Right atrium auricular region (tissue), 2 donors: Measurements from ENCODE around the gene ZNF219. TPM values are rescaled to one million over a fixed set of nuclear protein-coding genes. Genes with fewer than 3 reads are reported as not detected.

Experiments
- DNase-seq: peaks from one replicate; pipeline ENCODE4 v3.0.0-alpha.2; 2019; ENCODE audit warnings: low spot score
- H3K27ac ChIP-seq, 2 donors: fragments of 200-600 bp; sonication (generic); 1 replicate in 1 of 2; 2 replicates in 1 of 2; pipeline ENCODE4 v1.5.1; 2016 to 2019
- H3K27me3 ChIP-seq, 2 donors: fragments of 200-600 bp; sonication (generic); one replicate each; pipeline versions ENCODE4 v1.5.1 to v1.6.0; 2017 to 2019
- H3K36me3 ChIP-seq: fragments of 200-600 bp; sonication (generic); one replicate; pipeline ENCODE4 v1.5.1; 2016
- H3K4me1 ChIP-seq, 2 donors: fragments of 200-600 bp; sonication (generic); one replicate each; pipeline versions ENCODE4 v1.5.1 to v1.6.0; 2017 to 2019
- H3K4me3 ChIP-seq, 2 donors: fragments of 200-600 bp; sonication (generic); 1 replicate in 1 of 2; 2 replicates in 1 of 2; pipeline ENCODE4 v1.5.1; 2017 to 2019; ENCODE audit warnings: mild to moderate bottlenecking in 1 of 2, moderate library complexity in 1 of 2
- H3K9me3 ChIP-seq, 2 donors: fragments of 200-600 bp; sonication (generic); one replicate each; pipeline ENCODE4 v1.5.1; 2019
- CTCF ChIP-seq, 2 donors: fragments of 200-600 bp; sonication (generic); IDR thresholded peaks; one replicate each; pipeline ENCODE4 v1.5.1; 2019; ENCODE audit warnings: antibody characterized with exemption in 2 of 2
- total RNA-seq, 2 donors: library from RNA; depleted of rRNA; stranded (reverse); fragments of >200 nt; gene quantifications; one replicate each; pipeline ENCODE4 v1.1.0, GENCODE V29; 2016

The ZNF219 gene
- total RNA-seq, 2 donors from 2014 or later: 49.7 to 66.6 TPM

GRCh38 chr14:21072031-21072473, 26.4 kb downstream of the ZNF219 start:
- peak overlapping the region; percentile 64 to 83 for H3K4me3 ChIP-seq
- H3K27me3 ChIP-seq: no peaks in the 10 kb centered on the region
- no peak for TF ChIP-seq CTCF (IDR thresholded peaks at IDR 0.05)
- H3K36me3 ChIP-seq: peaks cover 17% of the 10 kb centered on the region
- H3K9me3 ChIP-seq: no peaks in the 10 kb centered on the region
- peak overlapping the region; percentile 88 to 90 for H3K27ac ChIP-seq
- peak; percentile 78 for DNase-seq
- peaks cover 0 to 41% of the 10 kb centered on the region in 2 donors for H3K4me1 ChIP-seq

GRCh38 chr14:21071225-21072030, 27.0 kb downstream of the ZNF219 start:
- TF ChIP-seq CTCF (IDR thresholded peaks at IDR 0.05): no peak
- H3K27me3 ChIP-seq: no peaks in the 10 kb centered on the region
- H3K27ac ChIP-seq: peak overlapping the region; percentile 88 to 90
- peaks cover 11% of the 10 kb centered on the region for H3K36me3 ChIP-seq
- peaks cover 0 to 41% of the 10 kb centered on the region in 2 donors for H3K4me1 ChIP-seq
- no peaks in the 10 kb centered on the region for H3K9me3 ChIP-seq
- peak; percentile 89 for DNase-seq
- H3K4me3 ChIP-seq: peak overlapping the region; percentile 64 to 83

DNA sequence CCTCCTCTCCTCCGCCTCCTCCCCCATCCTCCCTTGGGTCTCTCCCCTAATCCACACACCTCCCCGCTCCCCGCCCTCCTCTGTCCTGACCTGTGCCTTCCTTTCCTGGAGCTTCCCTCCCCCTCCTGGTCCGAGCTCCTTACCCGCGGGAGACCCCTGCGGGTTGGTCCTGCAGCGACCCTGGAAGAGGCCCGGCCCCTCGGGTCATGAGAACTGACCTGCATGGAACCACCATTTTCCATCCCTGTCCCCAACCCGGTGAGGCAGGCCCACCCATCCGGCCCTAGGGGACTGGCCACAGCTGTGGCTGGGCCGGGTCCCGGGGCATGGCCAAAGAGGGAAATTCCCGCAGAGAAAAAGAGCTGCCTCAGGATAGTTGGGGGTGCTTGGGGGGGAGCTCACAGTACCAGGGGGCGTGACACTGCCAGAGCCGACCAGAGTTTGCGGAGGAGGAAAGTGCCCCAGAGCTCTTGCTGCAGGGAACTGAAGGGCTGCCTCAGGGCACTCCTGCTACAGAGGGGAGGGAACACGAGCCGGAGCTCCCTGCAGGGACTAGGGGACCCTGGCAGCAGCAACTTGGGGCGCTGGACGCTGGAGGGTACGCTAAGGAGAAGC, 27.7 kb downstream of the ZNF219 start:
- Histone ChIP-seq H3K27me3 (no peaks in the 10 kb centered on the region), H3K4me1 (peaks cover 0 to 41% of the 10 kb centered on the region in 2 donors), H3K27ac (peak overlapping the region; percentile 88 to 90), H3K36me3 (peaks cover 4% of the 10 kb centered on the region), H3K9me3 (no peaks in the 10 kb centered on the region), H3K4me3 (peak overlapping the region; percentile 64 to 83)
- no peak for DNase-seq
- no peak for TF ChIP-seq CTCF (IDR thresholded peaks at IDR 0.05)

DNA sequence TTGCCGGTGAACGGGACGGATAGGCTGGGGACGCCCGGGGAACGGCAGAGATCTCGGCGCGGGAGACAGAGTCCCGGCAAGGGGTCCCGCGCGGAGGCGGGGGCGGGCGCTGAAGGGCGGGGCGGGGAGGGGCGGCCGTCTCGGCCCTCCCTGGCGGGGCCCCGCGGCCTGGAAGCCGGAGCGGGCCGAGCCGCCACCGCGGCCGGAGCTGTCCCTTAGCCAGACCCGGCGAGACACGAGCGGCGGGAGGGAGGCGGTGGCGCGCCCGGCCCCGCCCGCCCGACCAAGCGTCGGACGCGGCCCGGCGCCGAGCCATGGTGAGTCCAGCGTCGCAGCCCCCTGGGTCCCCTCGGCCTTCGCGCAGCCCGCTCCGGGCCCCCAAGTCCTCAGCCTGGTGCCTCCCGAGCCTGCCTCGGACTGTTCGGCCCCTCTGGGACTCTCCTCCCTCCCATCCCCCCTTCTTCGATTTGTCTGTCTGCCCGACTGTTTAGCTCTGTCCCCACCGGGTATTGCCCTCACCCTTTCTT, 28.3 kb downstream of the ZNF219 start, which contains the start of gene ARHGEF40:
ARHGEF40 (plus strand) TSS at position 222 of the 527 bp plus-strand sequence; CDS start at position 315, 93 bp downstream.
- no peak for TF ChIP-seq CTCF (IDR thresholded peaks at IDR 0.05)
- H3K4me3 ChIP-seq: peak within 1 kb of the TSS; percentile 64 to 83
- H3K9me3 ChIP-seq: no peaks in the 10 kb centered on the region
- H3K27ac ChIP-seq: peak within 1 kb of the TSS; percentile 88 to 90
- peaks cover 0 to 41% of the 10 kb centered on the region in 2 donors for H3K4me1 ChIP-seq
- DNase-seq: no peak
- no peaks in the 10 kb centered on the region for H3K27me3 ChIP-seq
- H3K36me3 ChIP-seq: no peaks in the 10 kb centered on the region

- no peak for DNase-seq
- Histone ChIP-seq H3K27me3 (no peaks in the 10 kb centered on the region), H3K4me3 (peak overlapping the region; percentile 64 to 83), H3K27ac (peak overlapping the region; percentile 88 to 90), H3K9me3 (no peaks in the 10 kb centered on the region), H3K4me1 (peaks cover 0 to 41% of the 10 kb centered on the region in 2 donors), H3K36me3 (no peaks in the 10 kb centered on the region)
- no peak for TF ChIP-seq CTCF (IDR thresholded peaks at IDR 0.05)
Measured at GRCh38 chr14:21069388-21070082, 28.9 kb downstream of the ZNF219 start.
